Subcutaneous adipose tissue (tissue), 4 donors: Measurements from ENCODE around the gene THEMIS. TPM values are rescaled to one million over a fixed set of nuclear protein-coding genes. Genes with fewer than 3 reads are reported as not detected.

Source experiments
- total RNA-seq, 4 donors: library from RNA; depleted of rRNA; stranded (reverse); fragments of >200 nt; gene quantifications; one replicate each; pipeline ENCODE4 v1.1.0, GENCODE V29; 2016
- TF ChIP-seq, protein P1 (sequence below): fragments of 450-650 bp; IDR thresholded peaks from one replicate; pipeline ENCODE4 v1.5.1; 2016; ENCODE audit warnings: low read depth, mild to moderate bottlenecking, control low read depth, antibody characterized with exemption, moderate library complexity

Gene THEMIS
- total RNA-seq, 4 donors from 2014 or later = 0.19 to 1.2 (median 1.0) TPM

DNA sequence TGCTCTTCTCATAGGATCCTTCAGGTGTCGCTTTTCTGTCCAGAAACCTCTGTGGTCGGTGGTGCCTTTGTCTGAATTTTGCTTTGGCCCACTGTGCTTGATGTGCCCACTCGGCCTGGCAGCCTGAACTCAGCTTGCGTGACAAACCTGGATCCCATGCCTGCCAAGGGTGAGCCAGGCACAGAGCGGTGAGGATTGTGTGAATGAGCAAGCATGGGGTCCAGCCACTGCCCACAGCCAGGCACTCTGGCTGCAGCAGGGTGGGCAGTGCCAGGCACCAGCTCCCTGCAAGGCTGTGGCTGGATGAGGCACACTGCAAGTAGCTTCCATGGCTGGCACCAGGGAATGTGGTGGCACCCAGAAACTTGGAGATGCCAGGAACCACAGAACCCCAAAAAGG lies 110.3 kb downstream of the THEMIS start:
- TF ChIP-seq, protein P1, sequence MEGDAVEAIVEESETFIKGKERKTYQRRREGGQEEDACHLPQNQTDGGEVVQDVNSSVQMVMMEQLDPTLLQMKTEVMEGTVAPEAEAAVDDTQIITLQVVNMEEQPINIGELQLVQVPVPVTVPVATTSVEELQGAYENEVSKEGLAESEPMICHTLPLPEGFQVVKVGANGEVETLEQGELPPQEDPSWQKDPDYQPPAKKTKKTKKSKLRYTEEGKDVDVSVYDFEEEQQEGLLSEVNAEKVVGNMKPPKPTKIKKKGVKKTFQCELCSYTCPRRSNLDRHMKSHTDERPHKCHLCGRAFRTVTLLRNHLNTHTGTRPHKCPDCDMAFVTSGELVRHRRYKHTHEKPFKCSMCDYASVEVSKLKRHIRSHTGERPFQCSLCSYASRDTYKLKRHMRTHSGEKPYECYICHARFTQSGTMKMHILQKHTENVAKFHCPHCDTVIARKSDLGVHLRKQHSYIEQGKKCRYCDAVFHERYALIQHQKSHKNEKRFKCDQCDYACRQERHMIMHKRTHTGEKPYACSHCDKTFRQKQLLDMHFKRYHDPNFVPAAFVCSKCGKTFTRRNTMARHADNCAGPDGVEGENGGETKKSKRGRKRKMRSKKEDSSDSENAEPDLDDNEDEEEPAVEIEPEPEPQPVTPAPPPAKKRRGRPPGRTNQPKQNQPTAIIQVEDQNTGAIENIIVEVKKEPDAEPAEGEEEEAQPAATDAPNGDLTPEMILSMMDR = no peak

DNA sequence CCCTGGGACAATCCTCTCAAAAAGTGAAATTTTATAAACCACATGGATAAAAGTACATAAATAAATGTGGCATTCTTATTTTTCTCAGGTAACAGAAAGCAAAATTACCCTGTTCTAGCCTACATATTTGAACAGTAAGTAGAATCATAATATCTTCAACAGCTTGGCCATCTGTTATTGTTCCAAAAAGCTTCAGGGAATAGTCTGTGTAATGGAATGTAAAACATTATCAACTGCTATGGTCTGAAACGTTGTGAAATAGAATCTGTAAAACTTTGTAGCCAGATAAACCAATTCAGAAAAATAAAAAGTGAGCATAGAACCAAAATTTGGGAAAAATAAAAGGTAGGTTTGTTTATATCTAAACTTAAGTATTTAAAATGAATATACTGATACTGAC lies 114.7 kb downstream of the THEMIS start:
- TF ChIP-seq, protein P1 = no peak

DNA sequence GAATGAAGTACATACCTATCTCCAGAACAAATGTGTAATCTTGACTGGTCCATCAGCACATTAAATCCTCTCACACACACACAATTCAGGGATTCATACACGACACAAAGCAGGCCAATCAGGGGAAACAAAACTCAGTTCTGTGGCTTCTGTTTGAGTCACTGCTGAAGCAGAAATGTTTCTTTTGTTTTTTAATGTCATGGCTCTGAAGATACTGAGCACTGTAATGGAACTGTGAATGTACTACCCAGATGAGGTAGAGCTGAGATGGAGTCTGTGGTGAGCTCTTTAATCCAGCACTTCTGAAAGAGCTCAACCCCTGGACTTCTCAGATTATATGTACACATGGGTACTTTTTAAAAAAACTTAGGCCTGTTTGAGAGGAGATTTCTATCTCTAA lies 116.4 kb downstream of the THEMIS start:
- TF ChIP-seq, protein P1 = no peak

DNA sequence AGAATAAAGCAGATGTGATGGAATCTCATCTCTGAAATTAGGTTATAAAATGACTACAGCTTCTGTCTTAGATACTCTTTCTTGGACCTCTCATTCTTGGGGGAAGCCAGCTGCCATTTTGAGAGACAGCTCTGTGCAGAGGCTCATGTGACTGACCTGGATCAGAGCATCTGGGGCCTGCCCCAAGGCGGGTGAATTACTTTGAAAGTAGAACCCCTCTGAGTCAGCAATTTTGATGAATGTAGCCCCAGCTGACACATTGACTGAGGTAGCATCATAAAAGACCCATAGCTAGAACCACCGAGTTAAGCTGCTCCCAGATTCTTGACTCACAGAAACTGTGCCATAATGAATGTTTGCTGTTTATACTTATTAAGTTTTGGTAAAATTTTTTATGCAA lies 124.5 kb downstream of the THEMIS start:
- TF ChIP-seq, protein P1 = no peak

DNA sequence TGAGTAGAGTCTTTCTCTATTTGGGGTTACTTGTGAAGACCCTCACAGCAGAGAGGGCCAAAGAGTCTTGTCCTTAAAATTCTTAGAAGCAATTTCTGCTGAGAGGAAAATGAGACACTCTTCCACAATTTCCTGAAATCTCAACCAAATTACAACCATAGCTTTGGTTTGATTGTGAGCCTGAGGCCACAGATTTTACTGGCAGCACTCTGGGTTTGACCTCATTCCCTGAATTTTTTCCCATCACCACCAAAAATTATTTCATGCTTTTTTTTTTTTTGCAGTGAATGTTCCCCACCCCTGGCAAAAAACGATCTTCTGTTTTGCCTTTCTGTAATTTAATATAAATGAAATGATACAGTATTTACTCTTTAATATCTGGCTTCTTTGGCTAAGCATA lies 125.5 kb downstream of the THEMIS start:
- TF ChIP-seq, protein P1 = no peak

DNA sequence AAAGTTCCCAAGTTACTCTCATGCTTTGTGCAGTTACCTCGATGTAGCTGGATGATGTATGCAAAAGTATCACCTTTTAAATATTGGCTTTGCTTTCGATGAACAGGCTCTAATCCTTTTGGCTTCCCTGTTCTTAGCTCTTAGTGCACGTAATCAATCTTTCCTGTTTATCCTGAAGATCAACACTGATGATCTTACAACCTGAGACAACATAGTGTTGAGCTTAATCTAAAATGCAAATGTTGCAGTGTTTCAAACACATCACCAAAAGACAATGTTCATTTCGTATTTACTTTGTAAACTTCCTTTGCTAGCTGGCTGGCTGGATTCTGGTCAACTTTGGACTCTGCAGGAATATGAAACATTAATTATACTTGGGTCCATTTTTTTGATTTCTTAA lies 132.1 kb downstream of the THEMIS start:
- TF ChIP-seq, protein P1 = no peak

DNA sequence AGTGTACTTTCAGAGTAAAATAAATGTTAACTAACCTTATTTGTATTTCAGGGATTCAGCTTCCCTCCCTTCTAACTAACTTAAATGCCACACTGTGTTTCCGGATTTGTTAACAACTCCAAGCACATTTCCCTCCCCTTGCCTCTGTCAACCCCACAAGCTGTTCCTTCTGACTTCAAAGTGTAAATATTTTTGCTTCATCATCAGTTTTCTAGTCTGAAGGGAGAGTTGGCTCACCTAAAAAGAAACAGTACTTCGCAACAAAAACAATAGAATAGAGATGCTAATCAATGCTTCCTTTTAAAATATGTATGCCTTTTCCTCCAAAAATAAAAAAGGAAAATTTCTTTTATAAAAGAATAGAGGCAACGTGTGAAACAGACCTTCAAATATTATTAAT lies 132.6 kb downstream of the THEMIS start:
- TF ChIP-seq, protein P1 = no peak
